Measurements from ENCODE around the gene MRPS15.

GRCh38 chr1:36484099-36484498 is 19.9 kb upstream of the MRPS15 start:
- no peak for TF ChIP-seq ZSCAN30 (tag by site-specific recombination; IDR thresholded peaks at IDR 0.05)
- TF ChIP-seq CTCF (tag by site-specific recombination; IDR thresholded peaks at IDR 0.05) = no peak
- TF ChIP-seq ZBTB8A (tag by site-specific recombination; IDR thresholded peaks at IDR 0.05) = no peak
- no peak for TF ChIP-seq ZNF174 (tag by site-specific recombination; IDR thresholded peaks at IDR 0.05)
- no peak for TF ChIP-seq ELK4 (IDR thresholded peaks at IDR 0.05; ENCODE audit: borderline replicate concordance, low read depth, low read length)
- TF ChIP-seq ZFP37 (tag by site-specific recombination; IDR thresholded peaks at IDR 0.05) = no peak
- TF ChIP-seq ZNF311 (tag by site-specific recombination; IDR thresholded peaks at IDR 0.05; ENCODE audit: borderline replicate concordance) = no peak
- no peak for TF ChIP-seq BCL11A (tag by site-specific recombination; IDR thresholded peaks at IDR 0.05; ENCODE audit: low read depth)
- TF ChIP-seq ZNF621 (tag by site-specific recombination; IDR thresholded peaks at IDR 0.05) = no peak
